A673 (cell line): Measurements from ENCODE around the gene DYNC1LI1.

Experiments
- EZH2 ChIP-seq: fragments of 200-600 bp; sonication (generic); IDR thresholded peaks from 2 replicates; pipeline ENCODE4 v1.6.1; 2017; ENCODE audit warnings: borderline replicate concordance, low read depth, mild to moderate bottlenecking, mixed read lengths, antibody characterized with exemption, low read length; ENCODE audit not compliant: poor library complexity, severe bottlenecking
- TF ChIP-seq, protein P1 (sequence below): fragments of 300-800, 200-600 bp; sonication (generic); conservative IDR thresholded peaks from 2 replicates; pipeline ENCODE4 v1.5.1; 2017; ENCODE audit warnings: low read depth, mild to moderate bottlenecking, antibody characterized with exemption, low read length, moderate library complexity, mixed read lengths

DNA sequence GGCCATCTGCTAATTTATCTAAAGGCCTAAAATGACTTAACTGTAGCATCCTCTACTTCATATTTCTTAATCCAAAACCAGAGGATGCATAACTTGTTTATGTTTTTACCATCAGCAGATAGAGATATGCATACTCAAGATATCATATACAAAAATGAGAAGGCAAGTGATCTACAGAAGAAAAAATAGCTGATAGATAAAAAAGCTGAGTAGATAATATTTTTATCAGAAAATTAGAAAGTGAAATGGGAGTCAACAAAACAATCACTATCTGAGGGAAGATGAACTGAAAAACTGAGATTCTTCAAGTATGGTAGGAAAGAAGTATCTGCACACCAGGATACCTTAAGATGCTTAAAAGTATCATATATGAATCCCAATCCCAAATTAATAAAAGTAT is 25.4 kb downstream of the DYNC1LI1 start:
- TF ChIP-seq, protein P1, sequence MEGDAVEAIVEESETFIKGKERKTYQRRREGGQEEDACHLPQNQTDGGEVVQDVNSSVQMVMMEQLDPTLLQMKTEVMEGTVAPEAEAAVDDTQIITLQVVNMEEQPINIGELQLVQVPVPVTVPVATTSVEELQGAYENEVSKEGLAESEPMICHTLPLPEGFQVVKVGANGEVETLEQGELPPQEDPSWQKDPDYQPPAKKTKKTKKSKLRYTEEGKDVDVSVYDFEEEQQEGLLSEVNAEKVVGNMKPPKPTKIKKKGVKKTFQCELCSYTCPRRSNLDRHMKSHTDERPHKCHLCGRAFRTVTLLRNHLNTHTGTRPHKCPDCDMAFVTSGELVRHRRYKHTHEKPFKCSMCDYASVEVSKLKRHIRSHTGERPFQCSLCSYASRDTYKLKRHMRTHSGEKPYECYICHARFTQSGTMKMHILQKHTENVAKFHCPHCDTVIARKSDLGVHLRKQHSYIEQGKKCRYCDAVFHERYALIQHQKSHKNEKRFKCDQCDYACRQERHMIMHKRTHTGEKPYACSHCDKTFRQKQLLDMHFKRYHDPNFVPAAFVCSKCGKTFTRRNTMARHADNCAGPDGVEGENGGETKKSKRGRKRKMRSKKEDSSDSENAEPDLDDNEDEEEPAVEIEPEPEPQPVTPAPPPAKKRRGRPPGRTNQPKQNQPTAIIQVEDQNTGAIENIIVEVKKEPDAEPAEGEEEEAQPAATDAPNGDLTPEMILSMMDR = no peak
- no peak for TF ChIP-seq EZH2
